T-helper 22 cell (primary cell): Measurements from ENCODE around the gene BUD23.
"Not testable (repeated sequence)": the region's sequence is repeated elsewhere in the genome, so short reads cannot be mapped to it uniquely, and the experiment has no call there.

Experiments used
- DNase-seq: peaks from one replicate; pipeline ENCODE4 v3.0.0-alpha.2; 2020; ENCODE audit warnings: low read depth

The BUD23 gene

GRCh38 chr7:73668103-73668885 is 15.1 kb upstream of the BUD23 start:
- no peak for DNase-seq

DNA sequence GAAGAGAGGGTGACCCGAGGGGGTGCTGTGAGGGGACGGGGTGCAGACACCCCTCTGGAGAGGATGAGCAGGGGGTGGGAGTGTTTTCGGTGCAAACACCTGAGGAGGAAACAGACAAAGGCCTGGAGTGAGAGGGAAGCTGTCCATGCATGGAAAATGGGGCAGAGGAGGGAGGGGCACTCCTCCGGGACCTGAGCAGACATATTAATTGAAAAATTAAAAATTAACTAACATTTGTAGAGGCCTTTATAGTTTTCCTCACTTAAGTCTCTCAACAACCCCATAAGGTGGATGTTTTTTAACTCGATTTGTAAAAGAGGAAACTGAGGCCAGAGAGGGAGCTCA is 14.5 kb upstream of the BUD23 start:
- no peak for DNase-seq

DNA sequence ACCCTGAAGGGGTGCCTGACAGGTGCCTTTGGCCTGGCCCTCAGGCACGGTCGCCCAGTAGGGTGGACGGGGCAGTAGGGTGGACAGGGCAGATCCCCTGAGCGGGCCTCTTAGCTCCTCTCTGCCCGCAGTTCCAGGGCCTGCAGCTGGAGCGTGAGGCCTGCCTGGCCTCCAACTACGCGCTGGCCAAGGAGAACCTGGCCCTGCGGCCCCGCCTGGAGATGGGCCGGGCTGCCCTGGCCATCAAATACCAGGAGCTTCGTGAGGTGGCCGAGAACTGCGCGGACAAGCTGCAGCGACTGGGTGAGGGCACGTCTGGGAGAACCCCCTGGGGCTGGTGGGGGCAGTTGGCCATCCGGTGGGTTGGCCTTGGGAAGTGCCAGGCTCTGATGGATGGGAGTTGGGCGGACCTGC is 14.1 kb upstream of the BUD23 start:
- no peak for DNase-seq

- DNase-seq, result no peak
Observed at GRCh38 chr7:73669858-73670385, 13.5 kb upstream of the BUD23 start.

- DNase-seq, result no peak
Observed at GRCh38 chr7:73671322-73671661, 12.1 kb upstream of the BUD23 start.

- no peak for DNase-seq
Observed at GRCh38 chr7:73671857-73672445, 11.4 kb upstream of the BUD23 start.

DNA sequence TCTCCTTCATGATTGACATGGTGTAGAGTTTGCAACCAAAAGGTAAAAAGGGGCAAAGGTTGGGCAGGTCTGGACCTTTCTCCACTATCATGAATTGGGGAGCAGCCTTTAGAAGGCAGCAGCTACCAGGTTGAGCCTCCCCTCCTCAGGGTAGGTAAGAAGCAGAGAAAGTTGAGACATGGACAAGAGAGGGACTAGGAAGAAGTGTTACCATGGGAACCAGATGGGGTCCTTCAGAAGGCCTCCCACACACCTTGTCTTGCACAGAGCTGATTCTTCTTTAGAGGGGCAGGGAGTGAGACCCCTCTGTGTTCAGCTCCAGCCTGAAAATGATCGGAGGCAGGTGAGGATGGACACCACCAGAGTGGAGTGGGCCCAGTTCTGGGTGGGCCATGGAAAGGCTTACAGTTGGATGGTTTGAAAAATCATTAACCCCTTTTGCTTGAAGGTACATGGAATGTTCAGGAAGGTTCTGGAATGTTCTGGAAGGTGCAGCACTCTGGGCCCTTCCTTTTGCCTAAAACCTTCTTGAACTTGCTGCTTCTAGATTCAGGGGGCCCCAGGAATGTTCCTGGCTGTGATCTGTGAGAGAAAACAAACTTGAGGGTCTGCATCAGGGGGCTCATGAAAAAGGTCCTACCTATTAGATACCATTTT is 8.8 kb upstream of the BUD23 start:
- DNase-seq, result no peak

DNA sequence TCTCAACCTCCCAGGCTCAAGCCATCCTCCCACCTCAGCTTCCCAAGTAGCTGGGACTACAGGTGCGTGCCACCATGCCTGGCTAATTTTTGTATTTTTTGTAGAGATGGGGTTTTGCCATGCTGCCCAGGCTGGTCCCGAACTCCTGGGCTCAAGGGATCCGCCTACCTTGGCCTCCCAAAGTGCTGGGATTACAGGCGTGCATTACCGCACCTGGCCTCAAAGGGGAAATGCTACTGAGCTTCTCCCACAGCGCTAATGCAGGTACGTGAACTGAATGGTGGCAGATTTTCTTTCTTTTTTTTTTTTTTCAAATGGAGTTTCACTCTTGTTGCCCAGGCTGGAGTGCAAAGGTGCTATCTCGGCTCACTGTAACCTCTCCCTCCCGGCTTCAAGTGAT is 7.3 kb upstream of the BUD23 start:
- DNase-seq, result not testable (repeated sequence)

DNA sequence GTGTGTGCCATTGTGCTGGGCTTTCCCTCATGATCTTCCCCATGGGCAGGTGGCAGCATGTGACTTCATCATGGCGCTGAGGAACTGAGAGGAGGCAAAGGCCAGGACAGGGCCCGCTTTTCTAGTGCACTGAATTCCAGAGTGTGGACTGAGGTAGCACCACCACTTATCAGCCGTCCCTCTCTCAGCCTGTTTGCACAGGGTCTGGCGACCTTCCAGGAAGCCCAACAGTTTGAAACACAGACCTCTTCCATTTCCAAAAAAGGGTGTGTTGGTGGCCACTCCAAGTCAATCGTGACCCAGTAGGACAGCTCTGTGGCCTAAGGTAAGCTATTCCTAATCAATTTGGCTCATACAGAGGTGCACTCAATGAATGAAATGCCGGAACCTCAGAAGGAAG is 4.5 kb upstream of the BUD23 start:
- DNase-seq, result no peak

GRCh38 chr7:73679709-73680108 is 3.7 kb upstream of the BUD23 start:
- no peak for DNase-seq

DNA sequence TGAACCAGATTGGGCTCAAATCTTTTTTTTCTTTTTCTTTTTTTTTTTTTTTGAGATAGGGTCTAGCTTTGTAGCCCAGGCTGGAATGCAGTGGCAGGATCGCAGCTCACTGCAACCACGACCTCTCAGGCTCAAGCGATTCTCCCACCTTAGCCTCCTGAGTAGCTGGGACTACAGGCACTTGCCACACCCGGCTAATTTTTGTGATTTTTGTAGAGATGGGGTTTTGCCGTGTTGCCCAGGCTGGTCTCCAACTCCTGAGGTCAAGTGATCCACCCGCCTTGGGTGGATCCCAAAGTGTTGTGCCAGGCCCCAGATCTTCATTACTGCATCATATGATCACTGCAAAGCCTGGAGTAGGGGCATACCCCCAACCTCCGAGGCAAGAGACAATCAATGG is 2.9 kb upstream of the BUD23 start:
- no peak for DNase-seq

- DNase-seq, result no peak
Observed at GRCh38 chr7:73681031-73681430, 2.4 kb upstream of the BUD23 start.

- DNase-seq, result no peak
Observed at GRCh38 chr7:73682745-73683055, 697 bp upstream of the BUD23 start.

DNA sequence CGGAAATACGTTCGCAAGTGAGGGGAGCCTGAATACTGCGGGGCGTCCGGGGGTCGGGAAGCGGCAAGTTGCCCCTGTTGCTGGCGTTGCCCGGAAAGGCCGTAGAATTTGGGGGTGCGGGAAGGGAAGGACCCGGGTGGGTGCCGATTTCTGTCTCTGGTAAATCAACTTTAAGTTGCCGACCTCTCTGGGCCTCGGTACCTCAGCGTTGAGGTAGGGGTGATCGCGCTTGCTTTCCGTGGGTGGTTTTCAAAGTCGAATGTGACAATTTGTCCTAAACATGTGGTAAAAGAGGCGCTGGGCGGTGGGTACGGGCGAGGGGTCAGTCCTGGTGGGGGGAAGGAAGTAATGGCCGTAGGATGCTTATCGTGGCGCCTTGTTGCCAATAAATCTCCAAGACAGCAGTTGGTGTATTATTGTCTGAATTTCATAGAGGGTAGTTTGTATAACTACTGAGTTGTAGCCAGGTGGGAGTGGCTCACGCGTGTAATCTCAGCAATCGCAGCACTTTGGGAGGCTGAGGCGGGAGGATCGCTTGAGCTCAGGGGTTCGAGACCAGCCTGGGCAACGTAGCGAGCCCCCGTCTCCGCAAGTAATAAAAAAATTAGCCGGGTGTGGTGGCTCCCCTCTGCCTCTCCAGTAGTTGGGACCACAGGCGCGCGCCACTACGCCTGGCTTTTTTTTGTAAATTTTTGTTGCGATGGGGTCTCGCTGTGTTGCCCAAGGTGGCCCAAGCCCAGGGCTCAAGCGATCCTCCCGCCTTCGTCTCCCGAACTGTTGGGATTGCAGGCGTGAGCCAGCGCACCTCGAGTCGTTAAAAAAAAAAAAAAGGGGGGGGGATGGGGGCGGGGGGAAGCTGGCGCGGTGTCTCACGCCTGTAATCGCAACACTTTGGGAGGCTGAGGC is 644 bp downstream of the BUD23 start:
- no peak for DNase-seq

DNA sequence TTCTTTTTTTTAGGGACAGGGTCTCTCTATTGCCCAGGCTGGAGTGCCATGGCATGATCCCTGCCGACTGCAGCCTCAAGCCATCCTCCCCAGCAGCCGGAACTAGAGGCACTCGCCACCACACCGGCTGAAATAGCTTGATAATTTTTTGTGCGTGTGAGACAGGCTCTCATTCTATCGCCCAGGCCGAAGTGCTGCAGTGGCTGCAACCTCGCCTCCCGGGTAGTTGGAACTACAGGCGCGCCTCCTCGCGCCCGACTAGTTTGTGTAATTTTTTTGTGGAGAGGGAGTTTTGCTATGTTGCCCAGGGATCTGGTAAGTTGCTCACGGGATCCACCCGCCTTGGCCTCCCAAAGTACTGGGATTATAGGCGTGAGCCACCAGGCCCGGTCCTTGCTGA is 1.9 kb downstream of the BUD23 start:
- DNase-seq, result no peak

- no peak for DNase-seq
Observed at GRCh38 chr7:73688288-73688687, 4.9 kb downstream of the BUD23 start.

- DNase-seq, result no peak
Observed at GRCh38 chr7:73690646-73691045, 7.2 kb downstream of the BUD23 start.

GRCh38 chr7:73696372-73696771 is 13.0 kb downstream of the BUD23 start:
- no peak for DNase-seq

- no peak for DNase-seq
Observed at GRCh38 chr7:73698410-73698809, 15.0 kb downstream of the BUD23 start.

DNA sequence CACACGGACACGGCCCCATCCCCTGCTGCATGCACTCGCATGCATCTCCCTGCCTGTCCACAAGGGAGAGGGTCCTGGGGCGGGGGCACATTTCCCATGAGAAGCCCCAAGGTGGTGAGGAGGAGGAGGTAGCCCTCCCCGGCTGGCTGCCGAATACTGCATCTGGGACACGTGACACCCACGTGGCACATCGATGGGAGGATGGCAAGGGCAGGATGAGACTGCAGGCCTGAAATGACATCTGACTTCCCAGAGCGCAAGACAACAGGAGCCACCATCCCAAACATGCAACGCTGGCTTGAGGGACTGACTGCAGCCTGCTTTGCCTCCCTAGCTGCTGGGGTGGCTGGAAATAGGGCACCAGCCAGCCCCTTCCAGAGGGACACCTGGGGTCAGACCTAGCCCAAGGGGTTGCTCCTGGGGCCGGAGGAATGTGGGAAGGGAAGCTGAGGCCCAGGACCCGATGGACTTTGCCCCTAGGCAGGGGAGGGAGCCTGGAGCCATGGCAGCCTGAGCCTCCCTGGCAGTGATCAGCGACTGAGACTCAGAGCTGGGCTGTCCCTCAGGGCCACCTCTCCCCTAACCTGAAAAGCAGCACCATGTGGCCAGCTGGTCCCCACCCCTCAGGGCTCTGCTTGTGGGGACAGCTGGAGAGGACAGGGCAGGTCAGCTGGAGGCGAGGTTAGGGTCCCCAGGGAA is 16.1 kb downstream of the BUD23 start:
- no peak for DNase-seq

DNA sequence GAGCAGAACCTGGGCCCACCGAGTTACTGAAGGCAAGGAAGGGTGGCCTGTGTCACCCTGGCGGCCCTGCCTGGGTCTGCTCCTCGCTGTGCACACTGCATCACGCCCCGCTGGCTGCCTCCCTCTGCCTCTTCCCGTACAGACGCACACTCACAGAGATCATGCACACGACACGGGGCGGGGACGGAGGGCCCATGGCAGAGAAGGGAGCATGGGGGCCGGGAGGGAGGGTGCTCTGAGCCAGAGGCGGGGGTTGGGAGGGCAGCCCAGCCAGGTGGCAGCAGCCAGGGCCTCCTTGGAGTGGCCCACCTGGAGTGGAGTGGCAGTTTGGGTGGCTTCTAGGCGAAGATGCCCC is 16.6 kb downstream of the BUD23 start:
- DNase-seq, result no peak

DNA sequence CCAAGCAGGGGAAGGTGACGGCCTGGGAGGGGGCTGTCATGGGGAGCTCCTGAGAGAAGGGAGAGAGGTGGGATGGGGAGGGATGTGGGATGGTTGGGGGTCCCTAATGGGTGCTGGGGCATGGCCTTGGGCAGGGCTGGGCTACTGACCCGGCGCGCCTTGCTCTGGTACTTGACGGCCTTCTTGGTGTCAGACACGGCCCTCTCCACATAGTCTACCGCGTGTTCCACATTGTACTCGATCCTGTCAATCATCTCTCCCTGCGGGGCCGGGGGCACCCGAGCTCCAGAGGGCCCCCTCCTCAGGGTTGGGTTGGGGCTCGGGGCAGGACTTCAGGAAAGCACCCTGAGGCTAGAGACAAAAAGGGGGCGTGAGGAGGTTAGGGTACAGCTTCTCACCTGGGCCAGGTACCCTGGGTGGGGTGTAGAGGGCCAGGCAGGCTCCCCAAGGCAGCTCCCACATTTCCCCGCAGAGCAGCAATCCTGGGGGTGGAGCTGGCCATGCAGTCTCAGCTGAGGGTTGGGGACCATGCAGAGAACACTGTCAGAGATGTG is 17.3 kb downstream of the BUD23 start:
- no peak for DNase-seq
